LNCaP clone FGC (cell line): ENCODE measurements around the gene SYNDIG1L.
"Not testable (repeated sequence)": the region's sequence is repeated elsewhere in the genome, so short reads cannot be mapped to it uniquely, and the experiment has no call there.

Experiments used
- DNase-seq: peaks from one replicate; pipeline ENCODE4 v3.0.0-alpha.2; 2011; ENCODE audit warnings: low read depth
- H3K4me3 ChIP-seq: 2 replicates; pipeline ENCODE4 v1.5.1; 2011; ENCODE audit warnings: mild to moderate bottlenecking, low read depth, low read length, control low read depth
- TF ChIP-seq, protein P1 (sequence below): IDR thresholded peaks from 2 replicates; pipeline ENCODE4 v1.5.1; 2012; ENCODE audit warnings: mild to moderate bottlenecking; ENCODE audit not compliant: control insufficient read depth, insufficient read depth; ENCODE audit errors: extremely low read depth

The SYNDIG1L gene

GRCh38 chr14:74456684-74457564, 30.9 kb upstream of the SYNDIG1L start:
- TF ChIP-seq, protein P1, sequence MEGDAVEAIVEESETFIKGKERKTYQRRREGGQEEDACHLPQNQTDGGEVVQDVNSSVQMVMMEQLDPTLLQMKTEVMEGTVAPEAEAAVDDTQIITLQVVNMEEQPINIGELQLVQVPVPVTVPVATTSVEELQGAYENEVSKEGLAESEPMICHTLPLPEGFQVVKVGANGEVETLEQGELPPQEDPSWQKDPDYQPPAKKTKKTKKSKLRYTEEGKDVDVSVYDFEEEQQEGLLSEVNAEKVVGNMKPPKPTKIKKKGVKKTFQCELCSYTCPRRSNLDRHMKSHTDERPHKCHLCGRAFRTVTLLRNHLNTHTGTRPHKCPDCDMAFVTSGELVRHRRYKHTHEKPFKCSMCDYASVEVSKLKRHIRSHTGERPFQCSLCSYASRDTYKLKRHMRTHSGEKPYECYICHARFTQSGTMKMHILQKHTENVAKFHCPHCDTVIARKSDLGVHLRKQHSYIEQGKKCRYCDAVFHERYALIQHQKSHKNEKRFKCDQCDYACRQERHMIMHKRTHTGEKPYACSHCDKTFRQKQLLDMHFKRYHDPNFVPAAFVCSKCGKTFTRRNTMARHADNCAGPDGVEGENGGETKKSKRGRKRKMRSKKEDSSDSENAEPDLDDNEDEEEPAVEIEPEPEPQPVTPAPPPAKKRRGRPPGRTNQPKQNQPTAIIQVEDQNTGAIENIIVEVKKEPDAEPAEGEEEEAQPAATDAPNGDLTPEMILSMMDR: no peak
- H3K4me3 ChIP-seq: no peak overlapping the region
- DNase-seq: no peak

- H3K4me3 ChIP-seq, DNase-seq: not testable (repeated sequence)
Observed at GRCh38 chr14:74454397-74454796, 28.4 kb upstream of the SYNDIG1L start.

GRCh38 chr14:74444866-74445265, 18.9 kb upstream of the SYNDIG1L start:
- TF ChIP-seq, protein P1: no peak
- DNase-seq: no peak

GRCh38 chr14:74442757-74443156, 16.7 kb upstream of the SYNDIG1L start:
- DNase-seq: no peak
- TF ChIP-seq, protein P1: no peak
- H3K4me3 ChIP-seq: no peak overlapping the region

More at GRCh38 chr14:74444866-74445265, 18.9 kb upstream of the SYNDIG1L start:
- H3K4me3 ChIP-seq: no peak overlapping the region

- no peak for DNase-seq
- TF ChIP-seq, protein P1: no peak
- no peak overlapping the region for H3K4me3 ChIP-seq
Observed at GRCh38 chr14:74441113-74441512, 15.1 kb upstream of the SYNDIG1L start.

DNA sequence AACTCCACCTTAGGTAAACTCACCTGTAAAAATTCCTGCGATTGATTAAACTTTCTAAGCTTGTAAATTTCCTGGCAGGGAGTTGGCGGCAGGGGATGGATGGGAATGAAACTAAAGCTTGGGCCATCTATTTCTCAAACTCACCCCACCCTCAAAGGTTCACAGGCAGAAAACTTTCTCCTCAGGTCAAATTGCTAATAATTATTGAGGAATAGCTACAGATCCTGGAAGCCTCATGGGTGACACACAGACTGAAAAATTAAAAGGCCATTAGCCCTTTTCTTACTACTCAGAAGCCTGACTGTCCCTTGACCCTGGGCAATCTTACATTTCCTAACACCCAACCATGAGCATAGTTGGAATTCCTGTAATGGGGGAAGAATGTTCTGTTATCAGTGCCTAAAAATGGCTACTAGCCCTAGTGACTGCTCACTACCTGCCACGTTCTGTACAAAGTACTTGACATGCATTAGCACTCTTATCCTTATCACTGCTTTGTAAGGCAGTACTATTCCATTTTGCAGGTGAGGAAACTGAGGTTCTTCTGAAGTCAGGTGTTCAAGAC, 12.4 kb upstream of the SYNDIG1L start:
- no peak overlapping the region for H3K4me3 ChIP-seq
- DNase-seq: no peak
- TF ChIP-seq, protein P1: no peak

- TF ChIP-seq, protein P1: no peak
- no peak for DNase-seq
- H3K4me3 ChIP-seq: no peak overlapping the region
Observed at GRCh38 chr14:74437496-74438053, 11.6 kb upstream of the SYNDIG1L start.
